Measurements from ENCODE around the gene NCOA4. TPM values are rescaled to one million over a fixed set of nuclear protein-coding genes. Genes with fewer than 3 reads are reported as not detected.

NCOA4 gene
- total and polyA plus RNA-seq, 2 donors (not counting 3 experiments of a cell fraction or from before 2014, with no cell fraction given) = 62.1 to 127 TPM

GRCh38 chr10:46019569-46020343, 10.7 kb downstream of the NCOA4 start:
- CTCF ChIA-PET = interaction anchor here (0.5 to 3.9 kb wide), 5 partner anchors 9 to 770 kb away, joined by 3 to 18 read pairs (median 5); no protein-coding TSS in a partner anchor

More at GRCh38 chr10:46019569-46020343, 10.7 kb downstream of the NCOA4 start:
- BruUV-seq (replicated peaks) = no TSS peak
- DNase-seq (ENCODE audit: low read depth, low spot score) (peak; percentile 45), FAIRE-seq (no peak)
- Histone ChIP-seq H3K9me1 (replicated peaks; ENCODE audit: control insufficient read depth, extremely low read depth, insufficient read depth, low read length) (no peaks in the 10 kb centered on the region), H3K79me2 (ENCODE audit: control insufficient read depth, insufficient read depth, low read length) (peaks cover 92% of the 10 kb centered on the region), H4K20me1 (replicated peaks; ENCODE audit: control insufficient read depth, extremely low read depth, insufficient read depth, low read length) (no peaks in the 10 kb centered on the region), H3K27ac (ENCODE audit: insufficient read depth, low read depth, low read length) (peak overlapping the region; percentile 81), H3K9ac (replicated peaks; ENCODE audit: extremely low read depth, insufficient read depth, low read length) (no peak overlapping the region), H3K4me2 (ENCODE audit: insufficient read depth, low read length) (peak overlapping the region; percentile 81), H3K4me3 (replicated peaks in 1 of 3; ENCODE audit: insufficient read depth in 1 of 3, low read depth in 1 of 3, low read length in 3 of 3) (no peak overlapping the region), H3K27me3 (ENCODE audit: control insufficient read depth in 2 of 2, insufficient read depth in 2 of 2, low read length in 2 of 2) (no peaks in the 10 kb centered on the region), H2AFZ (ENCODE audit: low read depth, low read length) (no peak overlapping the region), H3K4me1 (ENCODE audit: control insufficient read depth, extremely low read depth, insufficient read depth, low read length) (peaks cover 52% of the 10 kb centered on the region), H3K36me3 (ENCODE audit: control insufficient read depth in 2 of 2, extremely low read depth in 1 of 2, insufficient read depth in 2 of 2, low read length in 2 of 2) (peaks cover 4 to 6% of the 10 kb centered on the region in 2 experiments), H3K9me3 (replicated peaks; ENCODE audit: control insufficient read depth, insufficient read depth, low read length) (no peaks in the 10 kb centered on the region)
- TF ChIP-seq GATA2 (IDR thresholded peaks at IDR 0.05; ENCODE audit: insufficient read depth, insufficient read length, low read depth, low read length) (no peak), EZH2 (IDR thresholded peaks at IDR 0.05; ENCODE audit: borderline replicate concordance, low read depth, low read length, severe bottlenecking) (no peak), JUN (IDR thresholded peaks at IDR 0.05; ENCODE audit: borderline replicate concordance, insufficient read depth, insufficient read length, low read depth) (no peak), CTCF (IDR thresholded peaks at IDR 0.05; ENCODE audit: extremely low read depth in 1 of 2, insufficient read depth in 1 of 2, low read depth in 1 of 2, low read length in 2 of 2) (no peak), FOS (IDR thresholded peaks at IDR 0.05; ENCODE audit: borderline replicate concordance, insufficient read depth, low read length) (no peak), MAX (IDR thresholded peaks at IDR 0.05; ENCODE audit: insufficient read depth, insufficient read length) (no peak), POLR2AphosphoS5 (IDR thresholded peaks at IDR 0.05; ENCODE audit: insufficient read depth, low read depth, low read length) (no peak), MYC (IDR thresholded peaks at IDR 0.05; ENCODE audit: low read depth, low read length) (no peak), POLR2A (IDR thresholded peaks at IDR 0.05; ENCODE audit: low read depth, low read length) (no peak)
- POLR2A ChIA-PET = no interaction called here
- intact Hi-C loops (cut with micrococcal nuclease) = loop anchor here (5.0 to 10.0 kb wide), 2 partner anchors 47 to 1015 kb away; partner anchors contain the start of genes TIMM23 and ZNF22
- dilution Hi-C loops (cut with MboI; ENCODE audit: extremely low pct_ligation_motif_present, low sequenced_read_pairs) = no loop called here

Data from endothelial cell of umbilical vein (primary cell).